Sigmoid colon (tissue), 4 donors: ENCODE measurements around the gene AK8.

ENCODE experiments used
- CTCF ChIP-seq, 4 experiments: fragments of 450-650 bp in 3 of 4; fragments of 200-600 bp in 1 of 4; IDR thresholded peaks; one replicate each; pipeline ENCODE4 v1.5.1; 2016 to 2019; ENCODE audit warnings: antibody characterized with exemption in 4 of 4, mild to moderate bottlenecking in 3 of 4, moderate library complexity in 2 of 4
- EP300 ChIP-seq, 4 donors: sonication (generic); formaldehyde crosslinking; IDR thresholded peaks; one replicate each; pipeline ENCODE4 v1.6.1; 2017; ENCODE audit warnings: antibody characterized with exemption in 4 of 4
- POLR2A ChIP-seq, 2 donors: fragments of 450-650 bp; IDR thresholded peaks; one replicate each; pipeline ENCODE4 v1.6.1; 2016; ENCODE audit warnings: antibody characterized with exemption in 2 of 2, mild to moderate bottlenecking in 2 of 2, moderate library complexity in 2 of 2
- POLR2AphosphoS5 ChIP-seq, 4 donors: sonication (generic); formaldehyde crosslinking; IDR thresholded peaks; one replicate each; pipeline ENCODE4 v1.6.1; 2017; ENCODE audit warnings: antibody characterized with exemption in 4 of 4

DNA sequence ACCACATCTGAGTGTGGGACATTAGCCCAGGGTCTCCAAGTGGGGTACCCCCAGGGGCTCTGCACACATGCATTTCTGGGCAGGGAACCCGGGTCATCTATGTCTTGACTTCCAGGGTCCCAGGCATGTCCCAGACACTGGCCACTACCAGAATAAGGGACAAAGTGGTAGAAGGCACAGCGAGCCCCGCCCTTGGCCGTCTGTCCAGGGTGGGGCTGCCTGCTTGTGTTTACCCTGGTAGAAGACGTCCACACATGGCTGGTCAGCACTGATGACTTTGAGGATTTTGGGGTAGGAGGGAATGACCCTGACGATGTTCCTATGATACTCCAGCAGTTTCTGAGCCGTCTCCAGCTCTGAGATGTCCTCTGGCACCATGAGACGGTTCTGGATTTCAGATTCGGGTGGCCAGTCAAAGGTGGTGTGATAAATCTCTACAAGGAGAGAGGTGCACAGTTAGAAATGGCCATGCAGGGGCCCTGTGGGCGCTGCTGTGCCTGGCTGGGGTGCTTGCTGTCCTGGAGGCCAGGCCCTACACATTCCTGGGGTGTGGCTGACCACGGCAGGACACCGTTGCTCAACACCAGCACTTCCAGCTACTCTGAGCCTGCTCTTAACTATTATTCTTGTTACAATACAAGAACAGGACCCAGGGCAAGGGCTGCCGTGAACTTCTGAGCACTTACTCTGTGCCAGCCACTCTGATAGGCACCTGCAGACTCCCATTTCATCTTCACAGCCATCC, 51.3 kb downstream of the AK8 start:
- TF ChIP-seq CTCF (IDR thresholded peaks at IDR 0.05), result no peak
- no peak for TF ChIP-seq POLR2A (IDR thresholded peaks at IDR 0.05)
- TF ChIP-seq POLR2AphosphoS5 (IDR thresholded peaks at IDR 0.05), result no peak
- TF ChIP-seq EP300 (IDR thresholded peaks at IDR 0.05), result no peak
